CD8-positive, alpha-beta memory T cell (primary cell): ENCODE results near the gene VSTM1. TPM values are rescaled to one million over a fixed set of nuclear protein-coding genes. Genes with fewer than 3 reads are reported as not detected.

Source experiments
- CTCF ChIA-PET: fragments of 350-600 bp; sonication (Branson Sonifier 250); formaldehyde crosslinking; loops from one replicate; lab custom pipeline; 2021; ENCODE audit warnings: antibody characterized with exemption; lab: Charles Lee
- POLR2A ChIA-PET: fragments of 350-600 bp; sonication (Branson Sonifier 250); formaldehyde crosslinking; loops from one replicate; lab custom pipeline; 2021; ENCODE audit warnings: antibody characterized with exemption; lab: Charles Lee
- DNase-seq, 5 donors: peaks; one replicate each; pipeline versions ENCODE4 v3.0.0 to v3.0.0-alpha.2; 2020 to 2022; ENCODE audit warnings: mixed read lengths in 1 of 5
- H3K27ac ChIP-seq: one replicate; pipeline ENCODE4 v1.7.0; 2013; ENCODE audit warnings: low read depth, mild to moderate bottlenecking, low read length, moderate library complexity
- H3K27me3 ChIP-seq: 2 replicates; pipeline ENCODE4 v1.7.0; 2013; ENCODE audit warnings: low read length, mild to moderate bottlenecking; ENCODE audit not compliant: insufficient read depth, poor library complexity, severe bottlenecking
- H3K36me3 ChIP-seq: 2 replicates; pipeline ENCODE4 v1.7.0; 2013; ENCODE audit warnings: mild to moderate bottlenecking, low read length, moderate library complexity; ENCODE audit not compliant: insufficient read depth
- H3K4me1 ChIP-seq: 2 replicates; pipeline ENCODE4 v1.7.0; 2013; ENCODE audit warnings: mild to moderate bottlenecking, low read length, moderate library complexity; ENCODE audit not compliant: insufficient read depth
- H3K4me3 ChIP-seq: 2 replicates; pipeline ENCODE4 v1.7.0; 2013; ENCODE audit warnings: mild to moderate bottlenecking, low read length
- H3K9me3 ChIP-seq: 2 replicates; pipeline ENCODE4 v1.7.0; 2013; ENCODE audit warnings: mild to moderate bottlenecking, low read length
- H3K27ac Mint-ChIP-seq, 8 donors: one replicate each; pipeline ENCODE4 v1.8.0; 2020 to 2021; ENCODE audit warnings: mixed read lengths in 8 of 8, mild to moderate bottlenecking in 6 of 8, inconsistent platforms in 3 of 8, moderate library complexity in 3 of 8
- H3K27me3 Mint-ChIP-seq, 2 donors: one replicate each; pipeline ENCODE4 v1.8.0; 2020 to 2021; ENCODE audit warnings: mixed read lengths in 2 of 2, mild to moderate bottlenecking in 1 of 2, moderate library complexity in 1 of 2
- H3K36me3 Mint-ChIP-seq, 3 donors: one replicate each; pipeline ENCODE4 v1.8.0; 2020 to 2021; ENCODE audit warnings: mixed read lengths in 3 of 3, inconsistent platforms in 1 of 3, mild to moderate bottlenecking in 1 of 3
- H3K4me1 Mint-ChIP-seq, 3 donors: one replicate each; pipeline ENCODE4 v1.8.0; 2020 to 2021; ENCODE audit warnings: mixed read lengths in 3 of 3, inconsistent platforms in 1 of 3, mild to moderate bottlenecking in 1 of 3
- H3K4me3 Mint-ChIP-seq, 7 donors: one replicate each; pipeline ENCODE4 v1.8.0; 2020 to 2021; ENCODE audit warnings: mixed read lengths in 7 of 7, mild to moderate bottlenecking in 6 of 7, moderate library complexity in 4 of 7, inconsistent platforms in 2 of 7
- H3K9me3 Mint-ChIP-seq, 5 donors: one replicate each; pipeline ENCODE4 v1.8.0; 2020 to 2022; ENCODE audit warnings: mixed read lengths in 5 of 5, mild to moderate bottlenecking in 3 of 5, moderate library complexity in 2 of 5, inconsistent platforms in 1 of 5
- polyA plus RNA-seq: library from polyadenylated mRNA; unstranded; fragments of 300-500 nt; fragmentation: Illumina TruSeq; gene quantifications from one replicate; pipeline ENCODE4 v1.2.3, GENCODE V29; 2021
- total RNA-seq, 2 experiments: library from RNA; stranded (reverse); gene quantifications; one replicate each; pipeline ENCODE4 v1.2.3, GENCODE V29; 2021

Gene VSTM1, protein sequence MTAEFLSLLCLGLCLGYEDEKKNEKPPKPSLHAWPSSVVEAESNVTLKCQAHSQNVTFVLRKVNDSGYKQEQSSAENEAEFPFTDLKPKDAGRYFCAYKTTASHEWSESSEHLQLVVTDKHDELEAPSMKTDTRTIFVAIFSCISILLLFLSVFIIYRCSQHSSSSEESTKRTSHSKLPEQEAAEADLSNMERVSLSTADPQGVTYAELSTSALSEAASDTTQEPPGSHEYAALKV
- not detected for total RNA-seq
- polyA plus RNA-seq: not detected

DNA sequence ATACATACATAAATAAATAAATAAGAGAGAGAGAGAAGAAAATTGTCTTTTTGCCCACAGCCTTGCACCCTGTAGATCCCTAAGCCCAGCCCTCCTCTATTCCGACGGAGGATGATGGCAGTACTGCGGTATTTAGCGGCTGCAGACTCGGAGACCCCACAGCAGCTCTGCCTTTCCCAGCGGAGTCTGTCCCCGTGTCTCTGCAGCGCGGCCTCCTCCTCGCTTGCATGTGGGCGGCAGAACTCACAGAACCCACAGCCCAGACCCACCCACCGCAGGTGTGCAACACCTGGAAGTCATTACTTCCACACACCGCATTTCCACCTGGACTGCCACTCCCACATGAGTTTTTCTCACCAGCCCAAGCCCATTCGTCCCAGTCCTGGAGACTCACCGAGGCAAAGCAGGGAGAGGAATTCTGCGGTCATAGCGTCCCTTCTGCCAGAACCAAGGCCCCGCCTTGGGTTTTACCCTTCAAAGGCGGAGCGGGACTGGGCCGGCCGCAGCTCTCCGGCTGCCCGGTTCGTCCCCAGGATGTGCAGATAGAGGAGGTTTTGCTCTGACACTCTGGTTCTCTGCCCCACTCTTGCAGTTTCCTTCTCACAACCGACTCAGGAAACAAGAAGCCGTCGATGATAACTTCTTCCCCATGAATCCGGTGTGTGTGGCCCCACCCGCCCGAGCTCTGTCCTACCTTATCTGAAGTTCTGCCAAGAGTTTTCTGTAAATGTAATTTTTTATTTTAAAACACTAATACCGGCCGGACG, at the start of gene VSTM1:
Gene VSTM1 (minus strand): TSS at position 548 of the 767 bp plus-strand sequence. CDS start 120 bp downstream, at position 428.
- H3K4me3 Mint-ChIP-seq: no peak within 1 kb of the TSS
- Histone ChIP-seq H3K9me3 (no peaks in the 10 kb centered on the region), H3K4me3 (no peak within 1 kb of the TSS), H3K27me3 (no peaks in the 10 kb centered on the region), H3K27ac (no peak within 1 kb of the TSS), H3K36me3 (no peaks in the 10 kb centered on the region), H3K4me1 (no peaks in the 10 kb centered on the region)
- H3K27ac Mint-ChIP-seq: no peak within 1 kb of the TSS
- no peaks in the 10 kb centered on the region for H3K9me3 Mint-ChIP-seq
- no peak for DNase-seq
- POLR2A ChIA-PET: no interaction called here
- H3K4me1 Mint-ChIP-seq: no peaks in the 10 kb centered on the region
- no peaks in the 10 kb centered on the region for H3K36me3 Mint-ChIP-seq
- H3K27me3 Mint-ChIP-seq: peaks cover 15 to 24% of the 10 kb centered on the region in 2 donors
- CTCF ChIA-PET: no interaction called here

DNA sequence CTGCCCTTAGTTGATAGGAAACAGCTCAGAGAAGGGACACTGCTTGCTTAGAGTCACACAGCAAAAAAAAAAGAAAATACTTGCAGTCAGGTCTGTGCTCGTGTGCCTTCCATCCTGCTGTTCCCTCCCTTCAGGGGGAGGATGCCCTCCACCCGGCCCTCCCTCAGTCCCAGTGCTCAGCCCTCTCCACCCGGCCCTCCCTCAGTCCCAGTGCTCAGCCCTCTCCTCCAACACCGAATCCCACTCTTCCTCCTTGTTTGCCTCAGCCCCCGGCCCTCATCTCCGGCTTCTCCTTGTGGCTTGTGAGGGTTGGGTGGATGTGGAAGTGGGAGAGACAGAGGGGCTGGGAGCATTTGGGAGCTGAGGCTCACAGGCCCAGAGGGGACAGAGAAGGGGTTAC, 46.0 kb upstream of the VSTM1 start:
- ChIA-PET POLR2A (no interaction called here), CTCF (no interaction called here)
- no peak overlapping the region for H3K4me3 ChIP-seq
- Mint-ChIP-seq H3K27ac (no peak overlapping the region), H3K36me3 (peaks cover 0 to 67% (median 1%) of the 10 kb centered on the region in 3 donors), H3K9me3 (no peaks in the 10 kb centered on the region), H3K4me3 (no peak overlapping the region), H3K4me1 (peaks cover 22 to 35% (median 29%) of the 10 kb centered on the region in 3 donors), H3K27me3 (no peaks in the 10 kb centered on the region)
- no peak overlapping the region for H3K27ac ChIP-seq
- peaks cover 10% of the 10 kb centered on the region for H3K4me1 ChIP-seq
- peak in 1 of 5 donors; percentile 36 for DNase-seq
- peaks cover 12% of the 10 kb centered on the region for H3K36me3 ChIP-seq
- no peaks in the 10 kb centered on the region for H3K27me3 ChIP-seq
- H3K9me3 ChIP-seq: no peaks in the 10 kb centered on the region

DNA sequence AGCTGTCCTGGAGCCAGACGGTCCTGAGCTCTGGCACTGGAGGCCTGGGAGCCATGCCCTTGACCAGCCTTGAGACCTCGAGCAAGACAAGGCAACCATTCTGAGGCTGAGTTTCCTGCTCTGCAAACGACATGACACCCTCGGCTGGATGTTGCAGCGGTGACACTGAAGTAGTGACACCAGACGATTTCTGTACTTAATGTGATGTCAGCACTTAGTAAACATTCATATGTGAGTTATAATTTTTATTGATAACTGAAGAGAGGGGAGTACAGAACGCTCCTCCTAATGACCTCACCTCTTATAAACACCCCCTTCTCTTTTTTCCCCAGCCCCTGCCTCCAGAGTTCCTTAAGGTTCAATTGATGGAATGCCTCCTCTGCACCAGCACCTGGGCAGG, 44.8 kb upstream of the VSTM1 start:
- POLR2A ChIA-PET: no interaction called here
- Histone ChIP-seq H3K4me1 (peaks cover 2% of the 10 kb centered on the region), H3K27me3 (no peaks in the 10 kb centered on the region), H3K4me3 (no peak overlapping the region), H3K9me3 (no peaks in the 10 kb centered on the region), H3K36me3 (peaks cover 12% of the 10 kb centered on the region), H3K27ac (no peak overlapping the region)
- Mint-ChIP-seq H3K27me3 (no peaks in the 10 kb centered on the region), H3K4me3 (peak overlapping the region in 1 of 7 donors; percentile 13), H3K4me1 (peaks cover 15 to 30% (median 23%) of the 10 kb centered on the region in 3 donors), H3K36me3 (peaks cover 0 to 67% (median 1%) of the 10 kb centered on the region in 3 donors), H3K27ac (no peak overlapping the region), H3K9me3 (no peaks in the 10 kb centered on the region)
- CTCF ChIA-PET: interaction anchor here (2.5 kb wide), 1 partner anchor 8 kb away, joined by 5 read pairs; the partner anchor contains the start of genes PRPF31 and TFPT
- no peak for DNase-seq

DNA sequence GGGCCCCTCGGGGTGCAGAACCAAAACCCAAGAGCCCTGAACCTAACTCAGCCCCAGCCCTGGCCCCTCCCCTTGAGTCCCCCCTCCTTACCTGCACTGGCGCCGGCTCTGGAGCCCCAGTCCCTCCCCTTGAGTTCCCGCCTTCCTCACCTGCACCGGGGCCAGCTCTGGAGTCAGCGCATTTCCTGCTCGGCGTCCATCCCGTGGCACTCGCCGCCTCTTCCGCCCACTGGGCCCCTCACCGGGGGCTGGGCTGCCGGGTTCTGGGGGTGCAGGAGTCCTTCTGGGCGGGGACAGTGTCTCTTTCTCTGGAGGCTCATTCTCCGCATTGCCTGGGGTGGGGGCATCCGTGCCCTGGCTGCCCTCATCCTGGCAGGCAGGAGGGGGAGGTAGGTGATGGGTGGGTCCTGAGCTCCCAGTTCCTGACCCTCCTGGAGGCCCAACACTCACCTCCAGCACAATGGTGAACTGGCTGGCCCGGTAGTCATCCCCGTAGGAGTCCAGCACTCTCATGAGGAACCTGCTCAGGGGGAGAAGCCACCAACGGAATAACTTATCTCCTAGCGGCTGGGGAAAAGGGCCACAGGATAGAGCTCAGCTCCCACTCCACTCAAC, 44.3 kb upstream of the VSTM1 start:
- Mint-ChIP-seq H3K36me3 (peaks cover 0 to 64% (median 1%) of the 10 kb centered on the region in 3 donors), H3K4me3 (no peak overlapping the region), H3K9me3 (no peaks in the 10 kb centered on the region), H3K27ac (peak overlapping the region in 2 of 8 donors; percentile 12 to 93), H3K27me3 (no peaks in the 10 kb centered on the region), H3K4me1 (peaks cover 17 to 29% (median 23%) of the 10 kb centered on the region in 3 donors)
- no peaks in the 10 kb centered on the region for H3K27me3 ChIP-seq
- no peak overlapping the region for H3K4me3 ChIP-seq
- CTCF ChIA-PET: interaction anchor here (2.5 kb wide), 1 partner anchor 8 kb away, joined by 5 read pairs; the partner anchor contains the start of genes PRPF31 and TFPT
- no peaks in the 10 kb centered on the region for H3K9me3 ChIP-seq
- no peak overlapping the region for H3K27ac ChIP-seq
- H3K4me1 ChIP-seq: peaks cover 7% of the 10 kb centered on the region
- POLR2A ChIA-PET: no interaction called here
- H3K36me3 ChIP-seq: peaks cover 12% of the 10 kb centered on the region
- peak in 1 of 5 donors; percentile 35 for DNase-seq

DNA sequence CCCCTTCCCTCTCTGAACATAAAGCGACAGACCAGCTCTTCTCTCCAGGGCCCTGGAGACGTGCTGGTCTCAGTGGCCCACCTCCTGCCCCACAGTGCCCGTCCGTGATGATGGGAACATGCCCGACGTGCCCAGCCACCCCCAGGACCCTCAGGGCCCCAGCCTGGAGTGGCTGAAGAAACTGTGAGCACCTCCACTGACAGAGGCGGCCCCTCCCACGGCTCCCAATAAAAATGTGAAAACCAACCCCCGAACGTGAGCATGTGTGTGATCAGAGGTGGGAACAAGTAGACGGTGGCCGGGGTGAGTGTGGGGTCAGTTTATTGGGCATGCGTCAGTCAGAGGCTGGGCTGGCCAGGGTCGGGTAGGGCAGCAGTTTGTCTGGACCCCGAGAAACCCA, 43.0 kb upstream of the VSTM1 start:
- peaks cover 0 to 65% (median 0%) of the 10 kb centered on the region in 3 donors for H3K36me3 Mint-ChIP-seq
- H3K4me3 Mint-ChIP-seq: peak overlapping the region in 1 of 7 donors; percentile 40
- peak overlapping the region in 1 of 8 donors; percentile 27 for H3K27ac Mint-ChIP-seq
- no peak overlapping the region for H3K4me3 ChIP-seq
- no peak for DNase-seq
- H3K27me3 Mint-ChIP-seq: no peaks in the 10 kb centered on the region
- H3K4me1 ChIP-seq: peaks cover 11% of the 10 kb centered on the region
- H3K27ac ChIP-seq: no peak overlapping the region
- H3K36me3 ChIP-seq: peaks cover 12% of the 10 kb centered on the region
- no peaks in the 10 kb centered on the region for H3K27me3 ChIP-seq
- H3K9me3 Mint-ChIP-seq: no peaks in the 10 kb centered on the region
- CTCF ChIA-PET: interaction anchor here (2.5 kb wide), 1 partner anchor 9 kb away, joined by 5 read pairs; the partner anchor contains the start of genes PRPF31 and TFPT
- H3K9me3 ChIP-seq: no peaks in the 10 kb centered on the region
- peaks cover 23 to 36% (median 29%) of the 10 kb centered on the region in 3 donors for H3K4me1 Mint-ChIP-seq
- POLR2A ChIA-PET: no interaction called here

DNA sequence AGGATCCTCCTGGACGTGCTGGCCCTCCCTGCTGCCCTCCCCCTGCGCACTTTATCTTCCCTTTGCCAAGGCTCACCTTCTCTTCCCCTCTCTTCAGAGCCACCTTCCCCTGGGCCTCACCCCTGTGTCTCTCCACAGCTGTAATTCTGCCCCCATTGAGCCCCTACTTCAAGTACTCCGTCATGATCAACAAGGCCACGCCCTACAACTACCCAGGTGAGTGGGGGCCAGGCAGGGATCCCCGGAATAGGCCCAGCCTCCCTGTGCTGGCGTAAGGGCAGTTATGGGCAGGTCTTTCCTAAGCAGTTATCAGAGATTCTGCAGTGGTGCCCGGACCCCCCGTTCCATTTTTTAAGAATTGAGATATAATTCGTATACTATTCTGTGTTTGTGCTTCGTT, 42.1 kb upstream of the VSTM1 start:
- POLR2A ChIA-PET: no interaction called here
- no peaks in the 10 kb centered on the region for H3K27me3 Mint-ChIP-seq
- peaks cover 0 to 62% (median 0%) of the 10 kb centered on the region in 3 donors for H3K36me3 Mint-ChIP-seq
- no peaks in the 10 kb centered on the region for H3K9me3 ChIP-seq
- CTCF ChIA-PET: no interaction called here
- peaks cover 11% of the 10 kb centered on the region for H3K4me1 ChIP-seq
- no peak overlapping the region for H3K27ac ChIP-seq
- no peaks in the 10 kb centered on the region for H3K9me3 Mint-ChIP-seq
- no peaks in the 10 kb centered on the region for H3K27me3 ChIP-seq
- H3K4me3 Mint-ChIP-seq: peak overlapping the region in 4 of 7 donors; percentile 24 to 86 (median 54)
- DNase-seq: no peak
- peaks cover 25 to 38% (median 32%) of the 10 kb centered on the region in 3 donors for H3K4me1 Mint-ChIP-seq
- H3K36me3 ChIP-seq: peaks cover 12% of the 10 kb centered on the region
- H3K4me3 ChIP-seq: no peak overlapping the region
- no peak overlapping the region for H3K27ac Mint-ChIP-seq

DNA sequence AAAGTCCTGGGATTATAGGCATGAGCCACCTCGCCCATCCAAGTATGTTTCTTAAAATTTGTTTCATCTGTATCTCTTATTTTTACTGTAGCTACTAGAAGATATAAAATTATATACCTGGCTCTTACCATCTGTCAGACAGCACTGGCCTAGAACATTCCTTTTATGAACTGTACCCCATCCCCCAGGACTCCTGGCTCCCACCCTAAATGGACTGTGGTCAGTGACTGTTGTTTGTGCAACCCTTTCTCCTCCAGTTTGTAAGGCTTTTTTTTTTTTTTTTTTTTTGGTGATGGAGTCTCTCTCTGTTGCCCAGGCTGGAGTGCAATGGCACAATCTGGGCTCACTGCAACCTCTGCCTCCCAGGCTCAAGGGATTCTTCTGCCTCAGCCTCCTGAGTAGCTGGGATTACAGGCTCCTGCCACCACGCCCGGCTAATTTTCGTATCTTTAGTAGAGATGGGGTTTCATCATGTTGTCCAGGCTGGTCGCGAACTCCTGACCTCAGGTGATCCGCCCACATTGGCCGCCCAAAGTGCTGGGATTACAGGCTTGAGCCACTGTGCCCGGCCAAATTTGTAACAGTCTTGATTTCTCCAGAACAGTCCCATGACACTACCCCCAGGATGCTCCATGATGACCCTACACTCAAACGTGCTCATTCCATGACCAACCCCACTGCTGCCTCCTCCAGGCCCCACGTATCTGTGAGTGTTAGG, 41.5 kb upstream of the VSTM1 start:
- Mint-ChIP-seq H3K27ac (peak overlapping the region in 1 of 8 donors; percentile 75), H3K4me1 (peaks cover 22 to 37% (median 30%) of the 10 kb centered on the region in 3 donors), H3K27me3 (no peaks in the 10 kb centered on the region), H3K9me3 (no peaks in the 10 kb centered on the region), H3K36me3 (peaks cover 0 to 57% (median 0%) of the 10 kb centered on the region in 3 donors), H3K4me3 (peak overlapping the region in 6 of 7 donors; percentile 23 to 86 (median 39))
- Histone ChIP-seq H3K9me3 (no peaks in the 10 kb centered on the region), H3K27me3 (no peaks in the 10 kb centered on the region), H3K27ac (no peak overlapping the region), H3K4me1 (peaks cover 11% of the 10 kb centered on the region), H3K36me3 (peaks cover 12% of the 10 kb centered on the region), H3K4me3 (no peak overlapping the region)
- no peak for DNase-seq
- ChIA-PET POLR2A (interaction anchor here (1.0 kb wide), 1 partner anchor 10 kb away, joined by 4 read pairs; the partner anchor contains the start of genes PRPF31 and TFPT), CTCF (no interaction called here)
